GM19328 (cell line): ENCODE data around the gene SNX30.

ENCODE experiments used
- ATAC-seq: cut with Tn5 transposase; IDR thresholded peaks from one replicate; pipeline ENCODE4 v1.9.1; 2021; ENCODE audit warnings: mild to moderate bottlenecking, moderate library complexity; ENCODE audit not compliant: unreplicated experiment

Gene SNX30

GRCh38 chr9:112853882-112854585 lies 103.5 kb downstream of the SNX30 start:
- ATAC-seq = no peak

DNA sequence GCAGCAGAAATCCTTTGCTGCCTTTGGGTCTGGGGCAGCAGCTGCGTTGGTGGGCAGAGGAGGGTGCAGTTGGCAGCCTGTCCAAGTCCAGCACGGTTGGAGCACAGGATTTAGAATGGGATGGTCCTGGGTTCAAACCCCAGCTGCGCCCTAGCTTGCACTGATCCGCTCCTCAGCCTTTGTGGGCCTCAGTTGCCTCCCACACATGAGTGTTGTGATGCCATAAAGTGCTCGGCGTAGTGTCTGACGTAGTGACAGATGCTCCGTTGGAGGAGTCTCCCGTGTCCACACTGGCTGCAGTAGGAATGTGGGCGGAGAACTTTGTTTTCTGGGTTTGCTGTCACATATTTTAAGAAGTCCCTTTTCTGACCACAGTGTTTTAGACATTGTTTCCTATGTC lies 104.1 kb downstream of the SNX30 start:
- no peak for ATAC-seq

DNA sequence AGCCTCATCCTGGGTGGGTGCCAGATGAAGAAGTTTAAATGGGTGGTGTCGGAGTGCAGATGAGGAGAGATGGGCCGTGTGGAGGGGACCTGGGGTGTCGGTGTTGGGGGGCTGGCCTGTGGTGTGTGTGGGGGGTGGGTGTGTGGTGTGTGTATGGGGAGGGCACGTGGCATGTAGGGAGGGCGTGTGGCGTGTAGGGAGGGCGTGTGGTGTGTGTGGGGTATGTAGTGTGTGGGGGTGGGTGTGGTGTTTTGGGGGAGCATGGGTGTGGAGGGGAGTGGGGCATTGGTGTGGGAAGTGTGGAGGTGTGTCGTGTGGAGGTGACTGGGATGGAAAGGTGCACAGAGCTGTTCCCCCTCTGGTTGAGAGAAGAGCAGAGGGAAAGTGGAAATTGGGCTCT lies 105.6 kb downstream of the SNX30 start:
- no peak for ATAC-seq

- ATAC-seq = no peak
Observed at GRCh38 chr9:112856843-112857242, 106.3 kb downstream of the SNX30 start.

DNA sequence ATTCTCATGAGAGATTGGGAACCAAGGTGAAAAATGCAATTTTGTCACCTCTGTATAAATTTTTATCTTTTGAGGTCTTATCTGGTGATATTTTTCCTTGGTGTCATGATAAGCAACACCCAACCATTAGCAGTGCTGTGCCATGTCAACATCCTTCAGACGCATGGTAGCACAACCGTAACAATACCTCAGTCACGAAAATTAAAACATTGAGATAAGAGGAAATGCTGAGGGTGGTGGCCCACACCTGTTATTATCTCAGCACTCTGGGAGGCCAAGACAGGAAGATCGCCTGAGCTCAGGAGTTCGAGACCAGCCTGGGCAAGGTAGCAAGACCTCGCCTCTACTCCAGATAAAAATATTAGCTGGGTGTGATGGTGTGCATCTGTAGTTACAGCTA lies 107.4 kb downstream of the SNX30 start:
- ATAC-seq = no peak

DNA sequence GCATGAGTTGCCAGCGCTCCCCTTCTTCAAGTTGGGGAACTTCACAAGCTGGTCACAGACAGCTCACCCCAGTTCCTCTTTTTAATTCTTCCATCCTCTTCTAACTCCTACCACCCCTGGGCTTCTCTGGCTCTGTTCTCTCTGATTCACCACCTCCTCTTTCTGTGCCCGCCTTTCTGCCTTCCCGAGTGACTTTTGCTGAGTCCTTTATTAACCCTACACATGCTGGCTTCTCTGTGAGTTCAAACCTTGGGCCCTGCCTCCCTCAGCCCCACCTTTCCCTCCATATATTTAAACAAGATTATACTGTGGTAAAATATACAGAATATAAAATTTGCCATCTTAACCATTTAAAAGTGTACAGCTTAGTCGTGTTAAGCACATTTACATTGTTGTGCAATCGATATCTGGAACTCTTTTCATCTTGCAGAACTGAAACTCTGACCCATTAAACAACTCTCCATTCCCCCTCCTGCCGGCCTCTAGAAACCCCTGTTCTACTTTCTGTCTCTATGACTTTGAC lies 108.1 kb downstream of the SNX30 start:
- peak; percentile 61 for ATAC-seq

- no peak for ATAC-seq
Observed at GRCh38 chr9:112860451-112860850, 109.9 kb downstream of the SNX30 start.

DNA sequence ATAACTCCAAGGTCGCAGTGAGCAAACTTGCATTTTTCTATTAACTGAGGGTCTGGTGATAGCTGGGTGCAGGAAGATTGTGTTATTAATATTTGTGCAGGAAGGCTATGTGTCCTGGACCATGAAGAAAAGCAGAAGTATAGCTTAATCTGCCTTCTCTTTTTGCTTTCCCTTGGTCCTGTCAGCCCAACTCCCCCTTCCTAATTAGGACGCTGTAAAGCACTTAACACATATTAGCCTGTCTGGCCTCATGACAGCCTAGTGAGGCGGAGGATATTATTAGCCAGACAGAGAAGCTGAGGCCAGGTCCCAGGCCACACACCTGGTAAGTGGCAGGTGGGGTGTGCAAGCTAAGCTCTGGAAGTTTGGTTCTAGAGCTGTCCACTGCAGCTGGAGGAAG lies 110.6 kb downstream of the SNX30 start:
- ATAC-seq = no peak

GRCh38 chr9:112861638-112862555 lies 111.3 kb downstream of the SNX30 start:
- no peak for ATAC-seq

- no peak for ATAC-seq
Observed at GRCh38 chr9:112863214-112863613, 112.7 kb downstream of the SNX30 start.

DNA sequence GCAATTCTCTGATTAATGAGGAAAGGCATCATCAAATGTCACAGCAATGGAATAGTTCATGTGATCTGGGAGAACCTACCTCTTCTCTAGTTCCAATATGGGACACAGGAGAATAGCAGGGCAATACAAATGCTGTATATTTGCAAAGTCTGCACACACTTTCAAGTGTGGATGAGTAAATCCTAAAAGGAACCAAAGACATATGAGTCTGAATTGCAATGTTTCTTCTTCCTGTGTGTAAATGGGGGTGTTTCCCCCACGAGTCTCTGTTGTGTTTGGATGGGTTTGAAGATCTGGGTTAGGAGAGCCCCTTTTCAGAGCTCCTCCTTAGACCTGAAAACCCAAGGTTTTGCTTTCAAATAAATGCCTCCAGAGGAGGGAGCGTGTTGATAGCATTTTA lies 113.2 kb downstream of the SNX30 start:
- ATAC-seq = no peak

DNA sequence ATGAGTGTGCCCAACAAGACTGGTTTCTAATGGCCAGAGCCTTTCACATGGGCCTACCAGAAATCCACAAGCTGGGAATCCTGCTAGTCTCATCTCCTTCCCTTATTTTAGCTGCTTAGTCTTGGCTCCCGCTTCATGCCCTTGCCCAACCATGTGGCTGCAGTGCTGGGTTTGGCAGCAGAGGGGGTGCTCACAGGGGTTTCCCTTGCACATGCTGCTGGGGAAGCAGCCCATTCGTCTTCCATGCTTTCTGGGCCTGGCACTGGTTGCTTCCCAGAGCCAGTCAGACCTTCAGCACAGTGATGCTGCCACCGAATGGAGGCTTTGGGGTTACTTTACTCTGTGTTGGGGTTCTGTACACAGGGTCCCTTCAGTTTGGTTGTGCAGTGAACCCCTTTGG lies 113.8 kb downstream of the SNX30 start:
- no peak for ATAC-seq

DNA sequence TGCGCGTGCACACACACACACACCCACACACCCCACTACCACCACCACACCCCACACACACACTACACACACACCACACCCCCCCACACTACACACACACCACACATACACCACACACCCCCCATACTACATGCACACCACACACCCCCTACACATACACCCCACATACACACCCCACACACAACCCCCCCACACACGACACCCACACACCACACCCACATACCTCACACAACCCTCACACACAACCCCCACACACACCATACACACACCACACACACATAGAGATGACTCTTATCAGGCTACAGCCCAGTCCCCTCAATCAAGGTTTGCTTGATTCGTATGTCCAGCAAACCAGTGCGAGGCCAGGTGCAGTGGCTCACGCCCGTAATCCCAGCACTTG lies 114.4 kb downstream of the SNX30 start:
- ATAC-seq = no peak

- ATAC-seq = no peak
Observed at GRCh38 chr9:112866662-112867274, 116.2 kb downstream of the SNX30 start.

DNA sequence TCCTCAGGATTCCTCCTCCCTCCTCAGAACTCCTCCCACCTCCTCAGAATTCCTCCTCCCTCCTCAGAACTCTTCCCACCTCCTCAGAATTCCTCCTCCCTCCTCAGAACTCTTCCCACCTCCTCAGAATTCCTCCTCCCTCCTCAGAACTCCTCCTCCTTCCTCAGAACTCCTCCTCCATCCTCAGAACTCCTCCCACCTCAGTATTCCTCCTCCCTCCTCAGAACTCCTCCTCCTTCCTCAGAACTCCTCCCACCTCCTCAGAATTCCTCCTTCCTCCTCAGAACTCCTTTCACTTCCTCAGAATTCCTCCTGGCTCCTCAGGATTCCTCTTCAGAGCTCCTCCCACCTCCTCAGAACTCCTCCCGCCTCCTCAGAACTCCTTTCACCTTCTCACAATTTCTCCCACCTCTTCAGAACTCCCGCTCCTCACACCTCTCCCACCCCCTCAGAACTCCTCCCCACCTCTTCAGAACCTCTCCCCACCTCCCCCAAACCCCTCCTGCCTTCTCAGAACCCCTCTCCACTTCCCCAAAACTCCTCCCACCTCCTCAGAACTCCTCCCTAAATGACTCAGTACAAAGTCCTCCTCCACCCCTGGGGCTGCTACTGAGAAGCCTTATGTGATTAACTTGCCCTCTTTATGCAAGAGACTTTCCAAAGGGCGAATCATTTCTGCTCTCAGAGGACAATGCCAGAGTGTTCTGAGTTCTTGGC lies 116.9 kb downstream of the SNX30 start:
- ATAC-seq = no peak

GRCh38 chr9:112868461-112868860 lies 117.9 kb downstream of the SNX30 start:
- ATAC-seq = no peak

DNA sequence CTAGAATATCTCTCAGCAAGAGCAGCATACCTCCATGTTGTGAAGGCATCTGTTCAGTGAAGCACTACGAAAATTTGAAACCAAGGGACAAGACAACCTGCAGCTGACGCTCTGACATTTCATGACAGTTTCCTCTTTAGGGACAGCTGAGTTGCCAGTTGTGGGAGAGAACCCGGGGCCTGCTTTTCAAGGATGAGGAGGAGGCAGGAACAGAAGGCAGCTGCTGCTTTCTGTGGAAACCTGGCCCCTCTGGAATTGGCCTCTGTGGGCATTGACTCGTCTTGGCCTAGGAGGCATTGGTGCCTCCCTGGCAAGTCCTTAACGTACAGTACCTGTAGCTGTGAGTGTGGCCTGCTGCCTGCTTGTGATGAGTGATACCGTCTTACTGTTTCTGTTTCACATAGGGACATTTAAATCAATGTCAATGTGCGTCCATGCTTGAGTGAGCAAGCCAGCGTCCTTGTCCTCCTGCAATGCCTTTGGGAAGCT lies 118.5 kb downstream of the SNX30 start:
- ATAC-seq = no peak

- ATAC-seq = no peak
Observed at GRCh38 chr9:112869917-112870316, 119.4 kb downstream of the SNX30 start.

GRCh38 chr9:112870556-112870955 lies 120.0 kb downstream of the SNX30 start:
- ATAC-seq = no peak

DNA sequence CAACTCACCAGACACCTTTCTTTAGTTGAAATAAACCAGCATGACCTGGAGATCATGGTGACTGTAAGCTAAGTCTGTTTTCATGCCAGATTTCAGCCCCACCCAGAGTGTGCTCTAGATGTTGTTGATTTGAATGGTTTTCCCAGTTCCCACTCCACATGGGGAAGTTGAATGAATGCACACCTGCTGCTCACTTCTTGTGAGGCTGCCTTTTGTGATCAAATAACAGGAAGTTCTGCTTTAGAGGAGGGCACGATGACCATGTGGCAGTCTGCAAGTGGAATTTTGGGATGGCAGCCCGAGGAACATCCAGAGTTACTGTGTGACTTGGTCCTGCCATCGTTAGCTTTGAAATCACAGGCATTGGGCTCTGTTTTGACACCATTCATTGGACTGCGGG lies 121.5 kb downstream of the SNX30 start:
- ATAC-seq = no peak
